Peyer's patch (tissue), 4 donors: Measurements from ENCODE around the gene PKP4. TPM values are rescaled to one million over a fixed set of nuclear protein-coding genes. Genes with fewer than 3 reads are reported as not detected.

ENCODE experiments used
- DNase-seq, 3 donors: peaks; one replicate each; pipeline ENCODE4 v3.0.0-alpha.2; 2017 to 2019
- H3K27ac ChIP-seq, 4 donors: fragments of 200-600 bp; sonication (generic); one replicate each; pipeline ENCODE4 v1.5.1; 2016 to 2019
- H3K27me3 ChIP-seq, 2 donors: fragments of 200-600 bp; sonication (generic); one replicate each; pipeline ENCODE4 v1.5.1; 2019
- H3K36me3 ChIP-seq, 3 donors: fragments of 200-600 bp; sonication (generic); one replicate each; pipeline ENCODE4 v1.5.1; 2016 to 2019
- H3K4me1 ChIP-seq, 4 donors: fragments of 200-600 bp; sonication (generic); one replicate each; pipeline ENCODE4 v1.5.1; 2016 to 2019
- H3K4me3 ChIP-seq, 4 donors: fragments of 200-600 bp; sonication (generic); 1 replicate in 3 of 4; 2 replicates in 1 of 4; pipeline ENCODE4 v1.5.1; 2016 to 2019; ENCODE audit warnings: mild to moderate bottlenecking in 1 of 4
- H3K9me3 ChIP-seq, 4 donors: fragments of 200-600 bp; sonication (generic); one replicate each; pipeline ENCODE4 v1.5.1; 2016 to 2019; ENCODE audit warnings: mild to moderate bottlenecking in 1 of 4
- POLR2A ChIP-seq, 2 donors: fragments of 450-650 bp; IDR thresholded peaks; one replicate each; pipeline ENCODE4 v1.5.1; 2017; ENCODE audit warnings: antibody characterized with exemption in 2 of 2, mild to moderate bottlenecking in 2 of 2, moderate library complexity in 2 of 2
- total RNA-seq, 4 donors: library from RNA; depleted of rRNA; stranded (reverse); fragments of >200 nt; gene quantifications; one replicate each; pipeline ENCODE4 v1.1.0, GENCODE V29; 2016
- TF ChIP-seq, protein P1 (sequence below), 6 experiments: fragments of 450-650 bp in 4 of 6; fragments of 200-600 bp in 2 of 6; sonication (generic) in 1 of 6; IDR thresholded peaks; one replicate each; pipeline ENCODE4 v1.5.1; 2017 to 2019; ENCODE audit warnings: antibody characterized with exemption in 6 of 6, mild to moderate bottlenecking in 3 of 6, moderate library complexity in 1 of 6

PKP4 gene
- total RNA-seq, 4 donors from 2014 or later, result 67.8 to 168 (median 117) TPM

DNA sequence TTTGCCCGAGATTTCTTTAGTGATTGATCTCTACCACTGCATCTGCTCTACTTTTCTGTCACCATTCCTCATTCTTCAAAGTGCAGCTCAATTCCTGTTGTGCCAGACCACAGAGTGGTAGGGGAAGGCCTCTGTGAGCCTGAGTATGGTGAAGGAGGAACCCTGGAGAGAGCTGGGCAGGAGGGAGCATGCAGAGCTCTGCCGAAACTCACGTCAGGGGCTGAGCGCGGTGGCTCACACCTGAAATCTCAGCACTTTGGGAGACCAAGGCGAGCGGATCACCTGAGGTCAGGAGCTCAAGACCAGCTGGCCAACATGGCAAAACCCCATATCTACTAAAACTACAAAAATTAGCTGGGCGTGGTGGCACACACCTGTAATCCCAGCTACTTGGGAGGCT lies 54.1 kb downstream of the PKP4 start:
- DNase-seq, result no peak
- Histone ChIP-seq H3K36me3 (no peaks in the 10 kb centered on the region), H3K27me3 (no peaks in the 10 kb centered on the region), H3K4me1 (no peaks in the 10 kb centered on the region), H3K4me3 (no peak overlapping the region), H3K27ac (no peak overlapping the region), H3K9me3 (no peaks in the 10 kb centered on the region)
- TF ChIP-seq, protein P1, sequence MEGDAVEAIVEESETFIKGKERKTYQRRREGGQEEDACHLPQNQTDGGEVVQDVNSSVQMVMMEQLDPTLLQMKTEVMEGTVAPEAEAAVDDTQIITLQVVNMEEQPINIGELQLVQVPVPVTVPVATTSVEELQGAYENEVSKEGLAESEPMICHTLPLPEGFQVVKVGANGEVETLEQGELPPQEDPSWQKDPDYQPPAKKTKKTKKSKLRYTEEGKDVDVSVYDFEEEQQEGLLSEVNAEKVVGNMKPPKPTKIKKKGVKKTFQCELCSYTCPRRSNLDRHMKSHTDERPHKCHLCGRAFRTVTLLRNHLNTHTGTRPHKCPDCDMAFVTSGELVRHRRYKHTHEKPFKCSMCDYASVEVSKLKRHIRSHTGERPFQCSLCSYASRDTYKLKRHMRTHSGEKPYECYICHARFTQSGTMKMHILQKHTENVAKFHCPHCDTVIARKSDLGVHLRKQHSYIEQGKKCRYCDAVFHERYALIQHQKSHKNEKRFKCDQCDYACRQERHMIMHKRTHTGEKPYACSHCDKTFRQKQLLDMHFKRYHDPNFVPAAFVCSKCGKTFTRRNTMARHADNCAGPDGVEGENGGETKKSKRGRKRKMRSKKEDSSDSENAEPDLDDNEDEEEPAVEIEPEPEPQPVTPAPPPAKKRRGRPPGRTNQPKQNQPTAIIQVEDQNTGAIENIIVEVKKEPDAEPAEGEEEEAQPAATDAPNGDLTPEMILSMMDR (IDR thresholded peaks at IDR 0.05), result no peak
- TF ChIP-seq POLR2A (IDR thresholded peaks at IDR 0.05), result no peak

DNA sequence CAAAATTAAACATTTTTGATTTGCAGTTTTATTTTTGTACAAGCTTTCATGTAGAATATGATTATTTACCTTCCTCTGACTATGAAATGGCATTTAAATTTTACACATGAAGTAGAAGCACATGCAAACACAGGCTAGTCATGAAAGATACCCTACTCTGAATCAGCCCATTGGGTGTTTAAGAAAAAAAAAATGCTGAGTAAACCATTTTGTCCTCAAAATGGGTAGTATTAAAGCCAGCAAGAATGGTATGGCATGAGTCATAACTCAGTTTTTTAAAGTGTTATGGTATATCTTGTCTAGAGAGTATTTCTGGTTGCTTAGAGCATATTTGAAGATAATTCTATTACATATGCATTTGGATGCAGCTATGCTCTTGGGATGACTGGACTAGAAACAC lies 55.0 kb downstream of the PKP4 start:
- Histone ChIP-seq H3K27ac (no peak overlapping the region), H3K36me3 (no peaks in the 10 kb centered on the region), H3K9me3 (no peaks in the 10 kb centered on the region), H3K4me3 (no peak overlapping the region), H3K27me3 (no peaks in the 10 kb centered on the region), H3K4me1 (no peaks in the 10 kb centered on the region)
- DNase-seq, result no peak
- TF ChIP-seq POLR2A (IDR thresholded peaks at IDR 0.05), result no peak
- TF ChIP-seq, protein P1 (IDR thresholded peaks at IDR 0.05), result no peak

DNA sequence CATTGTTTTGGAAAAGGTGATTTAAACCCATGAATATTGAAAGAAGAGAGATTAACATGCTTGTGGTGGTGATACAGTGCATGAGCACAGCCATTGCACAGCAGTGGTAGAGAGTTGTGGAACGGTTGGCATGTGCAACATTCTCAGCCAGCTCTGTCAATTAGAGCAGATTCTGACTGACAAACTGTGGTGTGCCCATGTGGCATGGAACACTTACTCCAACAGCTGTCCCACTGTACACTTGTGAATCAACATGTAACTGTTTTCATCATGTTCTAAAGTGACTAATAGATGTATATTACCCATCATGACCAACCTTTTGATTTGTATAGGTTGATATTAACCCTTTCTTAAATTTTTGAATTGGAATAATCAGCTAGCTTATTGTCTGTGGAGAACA lies 55.6 kb downstream of the PKP4 start:
- Histone ChIP-seq H3K4me1 (no peaks in the 10 kb centered on the region), H3K36me3 (no peaks in the 10 kb centered on the region), H3K27ac (no peak overlapping the region), H3K27me3 (no peaks in the 10 kb centered on the region), H3K9me3 (no peaks in the 10 kb centered on the region), H3K4me3 (no peak overlapping the region)
- TF ChIP-seq, protein P1 (IDR thresholded peaks at IDR 0.05), result no peak
- TF ChIP-seq POLR2A (IDR thresholded peaks at IDR 0.05), result no peak
- DNase-seq, result no peak

DNA sequence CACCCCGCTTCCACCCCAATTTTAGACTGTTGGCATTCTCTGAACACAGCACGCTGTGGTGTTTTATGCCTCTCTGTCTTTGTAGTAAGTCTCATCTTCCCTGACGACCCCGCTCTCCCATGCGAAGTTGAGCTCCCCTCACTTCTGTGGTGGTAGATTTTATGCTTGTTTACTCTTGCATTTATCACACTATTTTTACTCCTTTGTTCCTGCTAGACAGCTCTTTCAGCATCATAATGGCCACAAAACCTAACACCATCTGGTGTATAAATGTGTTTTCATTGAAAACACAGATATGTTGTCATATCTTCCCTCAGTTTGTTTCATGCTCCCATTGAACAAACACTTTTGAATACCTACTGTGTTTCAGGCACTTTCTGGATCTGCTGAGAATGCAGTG lies 57.1 kb downstream of the PKP4 start:
- Histone ChIP-seq H3K4me1 (no peaks in the 10 kb centered on the region), H3K27me3 (no peaks in the 10 kb centered on the region), H3K4me3 (no peak overlapping the region), H3K9me3 (no peaks in the 10 kb centered on the region), H3K27ac (no peak overlapping the region), H3K36me3 (no peaks in the 10 kb centered on the region)
- TF ChIP-seq, protein P1 (IDR thresholded peaks at IDR 0.05), result no peak
- TF ChIP-seq POLR2A (IDR thresholded peaks at IDR 0.05), result no peak
- no peak for DNase-seq

DNA sequence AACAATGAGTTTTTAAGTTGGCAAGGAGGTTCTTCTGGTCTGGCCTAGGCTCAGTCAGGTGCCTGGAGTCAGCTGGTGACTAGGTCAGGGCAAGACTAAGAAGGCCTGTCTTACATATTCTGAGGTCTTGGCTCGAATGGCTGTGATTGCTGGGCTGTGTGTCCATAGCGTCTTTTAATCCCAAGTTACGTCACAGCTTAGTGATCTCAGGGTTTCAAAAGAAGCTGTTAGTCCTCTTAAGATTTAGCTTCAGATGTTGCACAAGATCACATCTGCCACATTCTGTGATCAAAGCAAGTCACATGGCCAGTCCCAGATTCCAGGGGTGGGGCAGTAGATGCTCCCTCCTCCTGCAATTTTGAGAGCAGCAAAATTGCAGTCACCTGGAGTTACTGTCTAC lies 61.3 kb downstream of the PKP4 start:
- TF ChIP-seq POLR2A (IDR thresholded peaks at IDR 0.05), result no peak
- TF ChIP-seq, protein P1 (IDR thresholded peaks at IDR 0.05), result no peak
- Histone ChIP-seq H3K27me3 (no peaks in the 10 kb centered on the region), H3K27ac (no peak overlapping the region), H3K9me3 (no peaks in the 10 kb centered on the region), H3K4me1 (no peaks in the 10 kb centered on the region), H3K4me3 (no peak overlapping the region), H3K36me3 (no peaks in the 10 kb centered on the region)
- DNase-seq, result no peak

DNA sequence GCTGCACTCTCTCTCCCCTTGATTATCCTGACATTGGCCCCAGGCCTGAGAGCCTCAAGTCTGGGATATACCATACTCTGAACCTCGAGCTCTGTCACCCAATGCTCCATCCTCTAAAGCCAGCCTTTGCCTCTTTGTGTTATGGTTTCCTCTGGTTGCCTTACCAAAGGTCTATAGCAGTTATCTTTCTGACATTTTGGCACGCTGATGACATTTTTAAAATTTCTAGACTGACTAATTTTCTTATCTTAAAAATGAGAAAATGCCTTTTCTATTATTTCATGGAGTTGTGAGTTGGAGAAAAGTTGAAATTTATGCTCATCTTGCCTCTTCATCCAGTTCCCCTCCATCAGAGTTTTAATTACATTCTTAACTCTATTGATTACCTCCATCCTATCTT lies 62.7 kb downstream of the PKP4 start:
- Histone ChIP-seq H3K27ac (no peak overlapping the region), H3K27me3 (no peaks in the 10 kb centered on the region), H3K36me3 (no peaks in the 10 kb centered on the region), H3K4me3 (no peak overlapping the region), H3K4me1 (no peaks in the 10 kb centered on the region), H3K9me3 (no peaks in the 10 kb centered on the region)
- TF ChIP-seq, protein P1 (IDR thresholded peaks at IDR 0.05), result no peak
- TF ChIP-seq POLR2A (IDR thresholded peaks at IDR 0.05), result no peak
- no peak for DNase-seq
